OCI-LY7 (cell line): ENCODE measurements around the gene EEF1A2. TPM values are rescaled to one million over a fixed set of nuclear protein-coding genes. Genes with fewer than 3 reads are reported as not detected.

Experiments used
- BruUV-seq: library from RNA; stranded (reverse); fragments of 400-500 nt; replicated peaks from 2 replicates; lab custom pipeline; 2021; lab: Mats Ljungman, UMichigan
- CTCF ChIA-PET: fragments of 300-600 bp; sonication (Branson Sonifier 250); formaldehyde crosslinking; loops from one replicate; lab custom pipeline; 2022; ENCODE audit warnings: antibody characterized with exemption; ENCODE audit not compliant: unreplicated experiment; lab: Charles Lee
- POLR2A ChIA-PET: fragments of 300-600 bp; sonication (Branson Sonifier 250); formaldehyde crosslinking; loops from one replicate; lab custom pipeline; 2022; ENCODE audit warnings: antibody characterized with exemption; lab: Charles Lee
- DNase-seq: peaks from one replicate; pipeline ENCODE4 v3.0.0-alpha.2; 2015; ENCODE audit warnings: low spot score
- H2AFZ ChIP-seq: fragments of 200-600 bp; sonication (generic), shearing (Covaris generic); 2 replicates; pipeline ENCODE4 v1.6.1; 2014; ENCODE audit warnings: mild to moderate bottlenecking, antibody characterized with exemption, low read length, moderate library complexity
- H3K27ac ChIP-seq: fragments of 200-600 bp; sonication (generic); 2 replicates; pipeline ENCODE4 v1.5.1; 2014; ENCODE audit warnings: mixed run types, low read depth, mild to moderate bottlenecking, moderate library complexity, low read length, inconsistent platforms; ENCODE audit not compliant: poor library complexity, severe bottlenecking
- H3K36me3 ChIP-seq: fragments of 200-600 bp; sonication (generic); 2 replicates; pipeline ENCODE4 v1.6.1; 2014; ENCODE audit warnings: mild to moderate bottlenecking, antibody characterized with exemption, low read length, moderate library complexity, mixed read lengths; ENCODE audit not compliant: insufficient read depth
- H3K4me1 ChIP-seq: fragments of 200-600 bp; sonication (generic); 2 replicates; pipeline ENCODE4 v1.5.1; 2014; ENCODE audit warnings: mild to moderate bottlenecking, low read length; ENCODE audit not compliant: insufficient read depth, poor library complexity, severe bottlenecking
- H3K4me2 ChIP-seq: fragments of 200-600 bp; sonication (generic); 2 replicates; pipeline ENCODE4 v1.6.1; 2014; ENCODE audit warnings: mild to moderate bottlenecking, low read length
- H3K4me3 ChIP-seq: fragments of 200-600 bp; sonication (generic); 2 replicates; pipeline ENCODE4 v1.5.1; 2014; ENCODE audit warnings: mild to moderate bottlenecking, low read depth, low read length; ENCODE audit not compliant: poor library complexity, severe bottlenecking
- H3K79me2 ChIP-seq: fragments of 200-600 bp; sonication (generic); 2 replicates; pipeline ENCODE4 v1.6.1; 2016; ENCODE audit warnings: low read depth, mild to moderate bottlenecking, low read length, moderate library complexity, mixed read lengths; ENCODE audit not compliant: insufficient read depth
- H3K9me2 ChIP-seq: fragments of 200-600 bp; sonication (generic); 2 replicates; pipeline ENCODE4 v1.6.1; 2016; ENCODE audit warnings: mild to moderate bottlenecking, low read length, mixed read lengths; ENCODE audit not compliant: insufficient read depth
- H3K9me3 ChIP-seq: fragments of 200-600 bp; sonication (generic); 2 replicates; pipeline ENCODE4 v1.6.1; 2014; ENCODE audit warnings: mild to moderate bottlenecking, mixed run types, low read length, mixed read lengths
- H4K20me1 ChIP-seq: fragments of 200-600 bp; sonication (generic); 2 replicates; pipeline ENCODE4 v1.6.1; 2014; ENCODE audit warnings: mild to moderate bottlenecking, antibody characterized with exemption, low read length, moderate library complexity, mixed read lengths; ENCODE audit not compliant: insufficient read depth
- CTCF ChIP-seq: fragments of 200-600 bp; sonication (generic); conservative IDR thresholded peaks from 2 replicates; pipeline ENCODE4 v1.5.1; 2014; ENCODE audit warnings: mild to moderate bottlenecking, antibody characterized with exemption, low read length, moderate library complexity, mixed read lengths
- EZH2phosphoT487 ChIP-seq: fragments of 200-600 bp; sonication (generic); IDR thresholded peaks from 2 replicates; pipeline ENCODE4 v1.6.1; 2018; ENCODE audit warnings: low read depth, borderline replicate concordance, mild to moderate bottlenecking, mixed run types, antibody characterized with exemption, low read length, moderate library complexity, mixed read lengths
- intact Hi-C: fragments of 100-400 bp; cut with micrococcal nuclease; formaldehyde crosslinking; loops from one replicate; pipeline ENCODE4 v1.10.0; 2022; ENCODE audit not compliant: unreplicated experiment
- total RNA-seq, 2 experiments: library from RNA; depleted of rRNA in 1 of 2; stranded (reverse); fragments of >200 nt in 1 of 2; shearing (Covaris generic) in 1 of 2; gene quantifications; 2 replicates each; pipeline ENCODE4 v1.2.3, GENCODE V29; 2014 to 2022

The EEF1A2 gene
- total RNA-seq, 2 experiments from 2014 or later, result 0.22 TPM; not detected in 1

GRCh38 chr20:63545814-63546213, 46.9 kb upstream of the EEF1A2 start:
- Histone ChIP-seq H3K79me2 (no peaks in the 10 kb centered on the region), H3K27ac (no peak overlapping the region), H3K4me3 (no peak overlapping the region), H3K4me2 (peak overlapping the region; percentile 27), H4K20me1 (no peaks in the 10 kb centered on the region), H3K9me3 (no peaks in the 10 kb centered on the region), H3K9me2 (no peaks in the 10 kb centered on the region), H3K36me3 (no peaks in the 10 kb centered on the region), H3K4me1 (peaks cover 34% of the 10 kb centered on the region), H2AFZ (no peak overlapping the region)
- intact Hi-C loops, result no loop called here
- ChIA-PET CTCF (interaction anchor here (0.6 kb wide), 1 partner anchor 318 kb away, joined by 5 read pairs; no protein-coding TSS in a partner anchor), POLR2A (interaction anchor here (0.6 kb wide), 1 partner anchor 37 kb away, joined by 4 read pairs; no protein-coding TSS in a partner anchor)
- TF ChIP-seq EZH2phosphoT487 (no peak), CTCF (no peak)
- BruUV-seq, result no TSS peak
- peak; percentile 55 for DNase-seq

- no peak overlapping the region for H2AFZ ChIP-seq
- CTCF ChIA-PET, result no interaction called here
- intact Hi-C loops, result no loop called here
- POLR2A ChIA-PET, result no interaction called here
- H3K9me2 ChIP-seq, result no peaks in the 10 kb centered on the region
- BruUV-seq, result no TSS peak
- no peak for TF ChIP-seq CTCF
- TF ChIP-seq EZH2phosphoT487, result no peak
- no peak overlapping the region for H3K4me3 ChIP-seq
- H3K9me3 ChIP-seq, result no peaks in the 10 kb centered on the region
- H3K27ac ChIP-seq, result no peak overlapping the region
- no peak for DNase-seq
- no peaks in the 10 kb centered on the region for H3K79me2 ChIP-seq
- H3K4me2 ChIP-seq, result 0 out of 2 replicates have a peak overlapping the region, but pooled peaks have one; percentile 27
- no peaks in the 10 kb centered on the region for H3K36me3 ChIP-seq
- H3K4me1 ChIP-seq, result peaks cover 34% of the 10 kb centered on the region
- no peaks in the 10 kb centered on the region for H4K20me1 ChIP-seq
Measured at GRCh38 chr20:63544958-63545516, 46.2 kb upstream of the EEF1A2 start.

DNA sequence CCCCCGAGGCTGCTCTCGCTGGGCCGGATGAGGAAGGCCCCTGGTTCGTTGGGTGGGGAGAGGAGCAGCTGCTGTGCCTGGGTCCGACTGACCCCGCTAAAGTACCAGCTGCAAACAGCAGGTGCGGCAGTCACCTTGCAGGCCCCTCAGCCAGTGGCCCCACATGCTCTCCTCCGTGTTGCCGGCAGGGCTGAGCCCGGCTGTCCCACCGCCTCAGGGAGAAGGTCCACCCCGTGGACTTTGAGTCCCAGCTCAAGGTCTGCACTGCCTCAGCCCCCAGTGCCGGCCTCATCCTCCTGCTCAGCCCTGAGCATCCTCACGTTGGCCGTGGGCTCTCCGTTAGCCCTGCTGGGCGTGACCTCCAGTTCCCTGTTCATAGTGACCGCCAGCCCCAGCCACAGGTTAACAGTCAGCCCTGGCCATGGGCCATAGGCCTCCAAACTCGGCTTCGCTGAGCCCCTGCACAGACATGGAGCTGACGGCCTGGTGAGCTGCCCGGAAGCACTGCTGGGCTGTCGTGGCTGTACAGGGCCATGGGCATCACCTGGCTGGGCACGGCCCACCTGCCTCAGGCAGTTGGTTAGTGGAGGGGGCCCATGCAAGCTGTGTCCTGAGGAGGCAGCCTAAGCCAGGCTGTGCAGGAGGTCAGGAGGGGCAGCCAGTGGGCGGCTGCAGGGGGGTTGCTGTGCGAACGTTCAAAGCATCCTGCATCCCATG, 45.5 kb upstream of the EEF1A2 start:
- H3K4me3 ChIP-seq, result no peak overlapping the region
- H3K4me1 ChIP-seq, result peaks cover 34% of the 10 kb centered on the region
- no peaks in the 10 kb centered on the region for H3K36me3 ChIP-seq
- no peak for DNase-seq
- ChIA-PET POLR2A (interaction anchor here (1.6 kb wide), 1 partner anchor 97 kb away, joined by 4 read pairs; no protein-coding TSS in a partner anchor), CTCF (interaction anchor here (0.6 kb wide), 1 partner anchor 303 kb away, joined by 4 read pairs; no protein-coding TSS in a partner anchor)
- H3K9me3 ChIP-seq, result no peaks in the 10 kb centered on the region
- BruUV-seq, result no TSS peak
- H3K4me2 ChIP-seq, result no peak overlapping the region
- no peaks in the 10 kb centered on the region for H3K79me2 ChIP-seq
- TF ChIP-seq EZH2phosphoT487, result no peak
- TF ChIP-seq CTCF, result no peak
- intact Hi-C loops, result no loop called here
- H3K9me2 ChIP-seq, result no peaks in the 10 kb centered on the region
- H3K27ac ChIP-seq, result no peak overlapping the region
- H4K20me1 ChIP-seq, result no peaks in the 10 kb centered on the region
- H2AFZ ChIP-seq, result no peak overlapping the region
